GM18951 (cell line): ENCODE results near the gene TSACC.
"Not testable (repeated sequence)": the region's sequence is repeated elsewhere in the genome, so short reads cannot be mapped to it uniquely, and the experiment has no call there.

ENCODE experiments used
- POLR2A ChIP-seq: IDR thresholded peaks from 4 replicates; pipeline ENCODE4 v1.6.1; 2011; ENCODE audit warnings: mild to moderate bottlenecking; ENCODE audit not compliant: insufficient read length, insufficient read depth; ENCODE audit errors: extremely low read depth
- in situ Hi-C: fragments of 300-500 bp; cut with MboI; formaldehyde crosslinking; loops from one replicate; pipeline ENCODE4 v1.12.0; 2022; ENCODE audit warnings: low sequenced_read_pairs, mixed read lengths, inconsistent platforms; ENCODE audit not compliant: unreplicated experiment

TSACC gene

DNA sequence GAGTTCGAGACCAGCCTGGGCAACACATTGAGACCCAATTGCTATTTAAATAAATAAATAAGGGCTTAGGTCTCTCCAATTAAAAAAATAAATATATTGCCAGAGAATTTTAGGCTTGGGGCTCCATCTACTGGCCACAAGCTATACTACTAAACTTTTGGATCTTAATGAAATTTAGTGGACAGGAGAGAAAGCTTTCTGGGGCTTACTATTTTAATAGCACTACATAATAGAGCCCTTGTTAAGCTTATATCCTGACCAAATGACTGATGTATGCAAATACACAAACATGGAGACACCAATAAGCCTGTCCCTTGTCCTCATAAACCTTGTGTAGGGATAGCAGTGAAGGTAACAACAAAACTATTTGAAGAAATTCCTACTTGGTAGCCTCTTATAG is 18.7 kb upstream of the TSACC start:
- no peak for TF ChIP-seq POLR2A
- in situ Hi-C loops = loop anchor here (10.0 kb wide), 1 partner anchor 225 kb away; no protein-coding TSS in a partner anchor

DNA sequence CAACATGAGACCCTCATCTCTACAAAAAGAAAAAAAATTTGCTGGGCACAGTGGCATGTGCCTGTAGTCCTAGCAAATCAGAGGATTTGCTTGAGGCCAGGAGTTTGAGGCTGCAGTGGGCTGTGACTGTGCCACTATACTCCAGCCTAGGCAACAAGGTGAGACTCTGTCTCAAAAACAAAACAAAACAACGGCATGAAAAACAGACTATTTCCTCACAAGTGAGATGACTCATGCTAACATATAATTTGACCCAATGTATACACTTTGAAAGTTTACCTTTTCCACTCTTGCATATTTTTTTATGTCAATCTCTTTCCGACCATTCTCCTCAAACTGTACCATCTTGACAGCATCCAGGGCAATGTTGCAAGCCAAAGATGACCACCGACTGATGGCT is 17.8 kb upstream of the TSACC start:
- in situ Hi-C loops = no loop called here

DNA sequence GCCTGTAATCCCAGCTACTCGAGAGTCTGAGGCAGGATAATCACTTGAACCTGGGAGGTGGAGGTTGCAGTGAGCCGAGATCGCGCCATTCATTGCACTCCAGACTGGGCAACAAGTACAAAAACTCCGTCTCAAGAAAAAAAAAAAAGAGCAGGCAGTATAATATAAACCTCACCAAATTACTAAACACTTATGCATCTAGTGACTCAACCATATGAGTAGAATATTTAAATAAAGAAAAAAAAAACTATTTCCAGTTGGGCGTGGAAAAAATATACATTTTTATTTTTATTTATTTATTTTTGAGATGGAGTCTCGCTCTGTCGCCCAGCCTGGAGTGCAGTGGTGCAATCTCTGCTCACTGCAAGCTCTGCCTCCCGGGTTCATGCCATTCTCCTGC is 15.1 kb upstream of the TSACC start:
- in situ Hi-C loops = not testable (repeated sequence)

More for the DNA sequence above, 17.8 kb upstream of the TSACC start:
- TF ChIP-seq POLR2A = no peak

DNA sequence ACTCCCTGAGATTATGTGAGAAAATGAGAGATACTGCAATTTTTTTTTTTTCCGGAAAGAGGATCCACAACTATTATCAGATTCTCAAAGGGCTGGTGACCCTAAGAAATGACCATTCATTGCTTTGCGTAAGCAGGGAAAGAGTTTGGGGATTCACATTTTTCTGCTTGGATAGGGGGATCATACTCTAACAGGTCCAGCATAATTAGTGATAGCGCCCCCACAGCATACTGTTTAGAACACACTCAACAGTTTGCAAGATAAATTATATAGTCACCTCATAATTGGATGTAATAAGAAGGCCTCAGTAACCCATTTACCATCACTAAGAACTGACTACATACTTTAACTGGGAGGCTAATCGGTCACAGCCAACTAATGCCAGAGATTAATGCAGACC is 2.1 kb upstream of the TSACC start:
- no peak for TF ChIP-seq POLR2A
- in situ Hi-C loops = loop anchor here (10.0 kb wide), 1 partner anchor 201 kb away; no protein-coding TSS in a partner anchor

DNA sequence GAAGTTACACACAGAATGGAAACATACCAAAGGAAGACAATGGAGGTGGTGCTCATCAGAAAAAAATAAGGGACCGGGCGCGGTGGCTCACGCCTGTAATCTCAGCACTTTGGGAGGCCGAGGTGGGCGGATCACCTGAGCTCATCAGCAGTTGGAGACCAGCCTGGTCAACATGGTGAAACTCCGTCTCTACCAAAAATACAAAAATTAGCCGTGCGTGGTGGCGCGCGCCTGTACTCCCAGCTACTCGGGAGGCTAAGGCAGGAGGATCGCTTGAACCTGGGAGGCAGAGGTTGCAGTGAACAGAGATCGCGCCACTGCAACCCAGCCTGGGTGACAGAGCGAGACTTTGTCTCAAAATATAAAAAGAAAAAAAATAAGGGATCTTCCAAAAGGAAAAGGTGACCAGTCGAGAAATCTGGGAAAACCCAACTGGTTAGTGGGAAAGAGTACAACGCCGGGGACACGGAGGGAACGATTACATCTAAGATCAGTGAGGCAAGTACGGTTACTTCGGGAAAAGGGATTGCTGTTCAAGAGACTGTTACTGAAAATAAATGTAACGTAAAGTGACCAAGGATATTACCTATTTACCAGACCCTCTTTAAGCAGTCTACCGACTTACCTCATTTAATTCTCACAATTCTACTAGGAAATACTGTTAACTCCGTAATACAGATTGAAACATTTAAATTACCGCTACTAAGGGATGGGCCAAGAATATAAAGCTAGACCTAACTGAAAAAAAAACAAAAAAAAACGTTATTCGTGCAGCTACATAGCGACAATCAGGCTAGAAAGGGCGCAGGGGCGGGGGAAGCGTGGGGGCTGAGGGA is 1.1 kb upstream of the TSACC start:
- in situ Hi-C loops = loop anchor here (10.0 kb wide), 1 partner anchor 202 kb away; no protein-coding TSS in a partner anchor
- no peak for TF ChIP-seq POLR2A

DNA sequence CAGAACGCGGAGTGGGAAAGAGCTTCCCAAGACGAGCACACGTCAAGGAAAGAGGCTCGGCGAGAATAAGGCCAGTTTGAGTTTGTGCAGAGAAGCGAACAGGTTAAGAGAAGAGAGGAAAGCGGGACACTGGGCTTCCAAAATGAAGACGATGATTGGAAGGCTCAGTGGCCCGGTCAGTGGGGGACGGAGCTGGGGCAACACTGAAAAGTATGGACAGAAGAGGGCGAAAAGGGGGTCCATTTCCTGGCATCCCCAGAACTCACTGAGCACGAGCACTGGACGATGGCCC is 492 bp upstream of the TSACC start:
- in situ Hi-C loops = loop anchor here (10.0 kb wide), 1 partner anchor 203 kb away; no protein-coding TSS in a partner anchor
- TF ChIP-seq POLR2A = no peak

DNA sequence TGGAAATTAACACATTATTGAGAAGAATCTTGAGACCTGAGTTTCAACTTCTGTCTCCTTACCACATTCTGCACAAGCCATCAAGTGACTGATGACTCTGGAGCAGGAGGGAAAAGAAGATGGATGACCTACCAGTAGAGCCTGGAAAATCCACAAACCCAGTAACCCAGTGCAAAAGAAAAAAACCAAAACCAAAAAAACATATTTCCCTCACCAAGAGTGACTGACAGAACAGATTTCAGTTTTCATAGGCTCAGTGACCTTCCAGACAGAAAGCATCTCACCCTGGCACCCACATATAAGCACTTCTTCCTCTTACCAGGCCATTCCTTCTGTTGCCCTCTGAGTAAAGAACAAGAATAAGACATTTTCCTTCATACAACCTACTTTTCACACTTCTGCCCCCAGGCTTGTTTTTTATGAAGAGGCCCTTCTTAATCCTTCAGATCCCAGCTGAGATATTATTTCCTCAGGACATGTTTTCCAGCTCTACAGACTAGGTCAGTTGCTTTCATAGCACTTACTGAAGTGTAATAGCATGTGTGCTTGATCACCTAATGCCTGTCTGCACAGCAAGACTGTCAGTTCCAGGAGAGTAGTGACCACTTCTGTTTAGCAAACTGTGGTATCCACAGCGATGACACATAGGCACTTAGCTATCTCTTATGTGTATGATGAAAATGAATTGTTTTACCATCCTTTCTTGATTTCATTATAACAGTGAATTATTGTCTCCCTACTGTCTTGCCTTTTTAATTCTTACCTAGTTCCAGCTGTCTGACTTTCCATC is 4.0 kb downstream of the TSACC start:
- in situ Hi-C loops = no loop called here
- TF ChIP-seq POLR2A = no peak

DNA sequence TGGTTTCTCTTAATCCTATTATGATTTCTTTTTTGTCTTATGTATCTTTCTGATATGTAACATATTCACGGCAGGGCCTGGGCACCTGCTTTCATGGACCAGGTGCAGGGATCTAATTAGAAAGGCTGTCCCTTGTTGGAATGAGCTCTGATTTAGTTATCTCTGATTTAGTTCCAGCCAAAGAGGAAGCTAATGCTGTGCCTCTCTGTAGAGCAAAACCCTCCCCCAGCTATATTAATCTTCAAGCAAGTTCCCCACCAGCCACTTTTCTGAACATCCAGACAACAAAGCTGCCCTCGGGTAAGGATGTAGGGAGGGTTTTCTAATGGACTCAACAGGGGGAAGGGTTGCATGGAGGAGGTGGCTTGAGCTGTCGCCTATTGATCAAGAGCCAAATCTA is 6.1 kb downstream of the TSACC start:
- no peak for TF ChIP-seq POLR2A
- in situ Hi-C loops = no loop called here

DNA sequence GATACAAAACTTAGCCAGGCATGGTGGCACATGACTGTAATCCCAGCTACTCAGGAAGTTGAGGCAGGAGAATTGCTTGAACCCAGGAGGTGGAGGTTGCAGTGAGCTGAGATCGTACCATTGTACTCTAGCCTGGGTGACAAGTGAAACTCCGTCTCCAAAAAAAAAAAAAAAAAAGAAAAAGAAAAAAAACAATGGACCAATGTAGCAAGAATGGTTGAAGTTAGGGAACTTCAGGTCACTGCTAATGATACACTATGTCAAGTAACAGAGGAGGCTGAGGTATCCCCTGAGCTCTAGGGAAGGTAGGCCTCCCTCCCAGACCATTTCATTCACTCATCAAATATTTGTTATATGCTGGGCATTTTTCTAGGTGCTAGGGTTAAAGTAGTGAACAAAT is 7.7 kb downstream of the TSACC start:
- in situ Hi-C loops = not testable (repeated sequence)

DNA sequence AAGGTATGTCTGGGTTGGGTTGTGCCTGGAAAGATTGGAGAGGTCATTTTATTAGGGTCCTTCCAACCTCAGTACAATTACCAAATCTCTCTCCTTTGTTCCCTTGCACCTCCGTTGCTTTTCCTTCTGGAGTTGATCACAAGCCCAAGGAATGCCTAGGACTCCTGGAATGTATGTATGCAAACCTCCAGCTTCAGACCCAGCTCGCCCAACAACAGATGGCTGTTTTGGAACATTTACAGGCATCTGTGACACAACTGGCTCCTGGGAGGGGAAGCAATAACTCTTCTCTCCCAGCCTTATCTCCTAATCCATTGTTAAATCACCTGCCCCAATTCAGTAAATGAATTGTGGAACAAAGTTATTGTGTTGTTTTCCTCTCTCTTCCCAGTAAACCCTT is 8.3 kb downstream of the TSACC start:
- no peak for TF ChIP-seq POLR2A
- in situ Hi-C loops = no loop called here

DNA sequence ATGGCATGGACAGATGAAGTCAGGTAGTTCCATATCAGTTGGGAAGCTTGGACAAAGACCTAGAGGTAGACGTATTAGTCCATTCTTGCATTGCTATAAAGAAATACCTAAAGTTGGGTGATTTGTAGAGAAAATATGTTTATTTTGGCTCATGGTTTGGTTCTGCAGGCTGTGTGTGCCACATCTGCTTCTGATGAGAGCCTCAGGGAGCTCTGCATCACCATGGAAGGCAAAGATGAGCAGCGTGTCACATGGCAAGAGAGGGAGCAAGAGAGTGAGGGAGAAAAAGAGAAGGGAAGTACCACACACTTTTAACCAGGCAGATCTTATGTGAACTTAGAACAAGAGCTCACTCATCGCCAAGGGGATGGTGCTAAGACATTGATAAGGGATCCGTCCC is 9.0 kb downstream of the TSACC start:
- TF ChIP-seq POLR2A = no peak
- in situ Hi-C loops = no loop called here

DNA sequence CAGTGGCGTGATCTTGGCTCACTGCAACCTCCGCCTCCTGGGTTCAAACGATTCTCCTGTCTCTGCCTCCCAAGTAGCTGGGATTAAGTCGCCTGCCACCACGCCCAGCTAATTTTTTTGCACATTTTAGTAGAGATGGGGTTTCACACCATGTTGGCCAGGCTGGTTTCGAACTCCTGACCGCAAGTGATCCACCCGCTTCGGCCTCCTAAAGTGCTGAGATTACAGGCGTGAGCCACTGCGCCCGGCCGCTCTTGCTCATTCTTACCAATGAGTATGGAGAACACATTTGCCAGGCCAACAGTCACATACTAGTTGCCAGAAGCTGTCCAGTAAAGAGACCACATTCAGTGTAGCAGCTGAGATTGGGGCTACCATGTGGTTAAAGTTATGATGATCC is 14.2 kb downstream of the TSACC start:
- in situ Hi-C loops = not testable (repeated sequence)

DNA sequence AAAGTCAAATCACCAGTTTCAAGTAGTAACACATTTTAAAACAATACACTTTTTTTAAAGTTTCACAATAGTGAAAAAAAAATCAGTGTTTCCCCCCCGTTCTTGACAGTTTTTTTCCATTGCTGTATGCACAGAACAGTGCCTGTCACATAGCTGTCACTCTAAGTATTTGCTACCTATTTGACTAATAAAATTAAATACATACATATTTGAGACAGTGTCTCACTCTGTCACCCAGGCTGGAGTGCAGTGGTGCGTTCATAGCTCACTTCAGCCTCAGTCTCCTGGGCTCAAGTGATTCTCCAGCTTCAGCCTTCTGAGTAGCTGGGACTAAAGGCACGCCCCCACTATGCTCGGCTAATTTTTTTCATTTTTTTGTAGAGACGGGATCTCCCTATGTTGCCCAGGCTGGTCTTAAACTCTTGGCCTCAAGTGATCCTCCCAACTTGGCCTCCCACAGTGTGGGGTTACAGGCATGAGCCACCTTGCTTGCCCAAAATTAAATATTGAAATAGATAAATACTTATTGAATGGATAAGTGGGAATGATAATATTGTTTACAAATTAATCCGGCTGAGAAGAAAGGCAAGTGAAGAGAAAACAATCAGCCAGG is 18.0 kb downstream of the TSACC start:
- in situ Hi-C loops = no loop called here
- TF ChIP-seq POLR2A = no peak
